Stomach (tissue), 4 donors: ENCODE results near the gene SPTLC2.

ENCODE experiments used
- CTCF ChIP-seq, 7 experiments: fragments of 450-650 bp in 4 of 7; fragments of 200-600 bp in 3 of 7; sonication (generic) in 3 of 7; IDR thresholded peaks; one replicate each; pipeline ENCODE4 v1.5.1; 2016 to 2019; ENCODE audit warnings: antibody characterized with exemption in 7 of 7, control low read depth in 2 of 7, mild to moderate bottlenecking in 1 of 7
- EP300 ChIP-seq: sonication (generic); formaldehyde crosslinking; IDR thresholded peaks from one replicate; pipeline ENCODE4 v1.6.1; 2017; ENCODE audit warnings: antibody characterized with exemption

GRCh38 chr14:77520555-77520954 is 95.9 kb downstream of the SPTLC2 start:
- TF ChIP-seq EP300 (no peak), CTCF (IDR thresholded peaks at IDR 0.05) (no peak)
